ENCODE data around the gene NEMP1.
A peak's percentile ranks its signal among the peaks of the same experiment; 100 is the strongest.
"Not testable (repeated sequence)": the region's sequence is repeated elsewhere in the genome, so short reads cannot be mapped to it uniquely, and the experiment has no call there.

NEMP1 gene

DNA sequence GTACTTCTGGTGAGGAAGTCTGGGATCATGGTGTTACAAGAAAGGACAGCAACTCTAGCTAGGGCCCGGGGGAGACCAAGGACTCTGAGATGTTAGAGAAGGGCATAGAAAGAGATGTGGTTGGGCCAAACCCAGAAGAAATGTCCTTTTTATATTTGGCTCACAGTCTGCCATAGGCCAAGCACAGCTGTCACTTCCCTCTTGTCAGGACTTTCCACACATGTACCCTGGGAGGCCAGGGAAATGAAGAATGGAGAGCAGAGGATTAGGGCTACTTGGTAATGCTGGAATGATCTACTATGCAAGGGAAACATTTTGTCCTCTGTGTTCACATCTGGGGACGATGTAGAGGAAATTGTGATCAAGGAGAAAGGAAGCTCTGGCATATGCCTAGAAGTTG is 37.8 kb downstream of the NEMP1 start:
- in situ Hi-C loops (cut with MboI; ENCODE audit: low pct_unique_long_range_greater_than_20kb, low sequenced_read_pairs) = no loop called here
- no peak for DNase-seq

- in situ Hi-C loops (cut with MboI; ENCODE audit: low pct_unique_long_range_greater_than_20kb, low sequenced_read_pairs) = no loop called here
- DNase-seq = no peak
Measured at GRCh38 chr12:57040211-57040610, 38.4 kb downstream of the NEMP1 start.

DNA sequence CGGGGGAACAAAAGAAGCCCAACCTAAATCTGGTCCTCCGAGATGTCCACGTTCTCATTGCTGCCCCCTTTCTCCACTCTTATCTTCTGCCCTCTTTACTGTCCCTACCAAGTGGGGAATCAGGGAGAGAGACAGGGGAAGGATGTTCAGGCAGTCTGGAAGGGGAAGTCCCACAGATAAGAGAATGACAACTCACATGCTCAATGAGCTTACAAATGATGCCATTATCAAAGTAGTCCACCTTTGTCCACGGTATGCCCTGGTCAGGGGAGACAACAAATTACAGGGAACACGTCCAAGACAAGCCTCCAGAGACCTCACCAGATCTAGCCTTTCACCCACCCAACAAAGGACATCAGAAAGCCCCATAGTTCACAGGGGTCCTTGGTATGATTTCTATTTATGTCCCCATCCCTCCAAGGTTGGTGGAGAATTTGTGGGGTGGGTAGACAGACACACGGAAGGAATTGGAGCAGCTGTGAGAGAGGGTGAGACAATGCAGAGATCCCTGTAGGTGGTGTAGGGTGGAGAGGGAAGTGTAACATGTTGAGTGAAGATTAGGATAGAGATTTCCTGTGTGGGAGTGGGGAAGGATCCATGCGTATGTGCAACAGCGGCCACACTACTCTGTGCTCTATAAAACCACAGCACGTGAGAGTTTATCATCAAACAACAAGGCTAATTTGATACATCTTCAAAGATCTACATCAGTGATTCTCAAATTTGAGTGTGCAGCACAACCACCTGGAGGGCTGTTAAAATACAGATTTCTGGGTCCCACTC is 39.4 kb downstream of the NEMP1 start:
- DNase-seq = no peak
- in situ Hi-C loops (cut with MboI; ENCODE audit: low pct_unique_long_range_greater_than_20kb, low sequenced_read_pairs) = no loop called here

DNA sequence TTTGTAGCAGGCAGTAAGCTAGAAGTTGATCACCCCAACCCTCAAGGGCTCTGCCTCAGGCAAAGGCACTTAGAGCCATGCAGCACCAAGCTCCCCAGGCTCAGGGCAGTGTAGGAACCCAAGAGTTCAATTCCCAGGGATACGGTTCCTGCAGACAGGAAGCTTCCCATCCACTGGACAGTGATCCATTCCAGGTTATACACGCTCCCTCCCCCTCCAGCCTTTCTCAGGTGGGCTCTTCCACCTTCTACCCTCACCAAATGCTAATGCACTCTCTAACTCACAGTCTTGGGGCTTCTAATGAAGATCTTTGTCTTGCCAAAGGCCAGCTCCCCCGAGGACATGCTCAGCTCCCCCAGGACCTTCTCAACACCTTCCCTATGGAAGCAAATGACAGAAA is 41.3 kb downstream of the NEMP1 start:
- DNase-seq = no peak
- in situ Hi-C loops (cut with MboI; ENCODE audit: low pct_unique_long_range_greater_than_20kb, low sequenced_read_pairs) = no loop called here

DNA sequence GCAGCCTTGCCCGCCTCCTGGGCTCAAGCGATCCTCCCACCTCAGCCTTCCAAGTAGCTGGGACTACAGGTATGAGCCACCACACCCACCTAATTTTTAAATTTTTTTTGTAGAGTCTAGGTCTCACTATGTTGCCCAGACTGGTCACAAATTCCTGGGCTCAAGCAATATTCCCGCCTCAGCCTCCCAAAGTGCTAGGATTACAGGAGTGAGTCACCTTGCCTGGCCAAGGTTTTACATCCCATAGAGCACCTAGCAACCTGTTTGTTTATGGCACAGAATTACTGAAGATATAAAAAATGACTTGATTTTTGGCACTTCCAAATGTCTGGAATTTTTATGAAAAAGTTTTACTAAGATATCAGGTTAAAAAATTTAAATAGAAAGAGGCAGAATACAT is 45.2 kb downstream of the NEMP1 start:
- DNase-seq = no peak
- in situ Hi-C loops (cut with MboI; ENCODE audit: low pct_unique_long_range_greater_than_20kb, low sequenced_read_pairs) = no loop called here

DNA sequence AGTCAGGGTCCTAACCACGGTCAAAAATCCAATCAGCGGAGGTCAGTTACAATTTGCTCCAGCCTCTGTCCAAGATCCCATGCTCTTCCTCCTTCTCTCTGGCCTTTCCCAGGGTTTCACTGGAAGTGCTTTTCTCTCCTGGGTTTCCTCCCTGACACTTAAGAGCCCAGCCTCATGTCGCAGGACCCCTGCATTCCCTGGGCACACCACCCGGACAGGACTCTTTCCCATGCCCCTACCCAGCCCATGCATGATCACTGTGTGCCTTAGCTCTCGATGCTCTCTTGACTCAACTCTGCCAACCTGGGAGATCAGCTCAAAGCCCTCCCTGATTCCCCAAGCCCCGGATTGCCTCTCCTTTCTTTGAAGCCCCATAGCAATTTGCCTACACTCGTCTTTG is 46.8 kb downstream of the NEMP1 start:
- in situ Hi-C loops (cut with MboI; ENCODE audit: low pct_unique_long_range_greater_than_20kb, low sequenced_read_pairs) = no loop called here
- DNase-seq = no peak

- in situ Hi-C loops (cut with MboI; ENCODE audit: low pct_unique_long_range_greater_than_20kb, low sequenced_read_pairs) = no loop called here
- DNase-seq = peak; percentile 75
Measured at GRCh38 chr12:57031138-57031725, 47.4 kb downstream of the NEMP1 start.

DNA sequence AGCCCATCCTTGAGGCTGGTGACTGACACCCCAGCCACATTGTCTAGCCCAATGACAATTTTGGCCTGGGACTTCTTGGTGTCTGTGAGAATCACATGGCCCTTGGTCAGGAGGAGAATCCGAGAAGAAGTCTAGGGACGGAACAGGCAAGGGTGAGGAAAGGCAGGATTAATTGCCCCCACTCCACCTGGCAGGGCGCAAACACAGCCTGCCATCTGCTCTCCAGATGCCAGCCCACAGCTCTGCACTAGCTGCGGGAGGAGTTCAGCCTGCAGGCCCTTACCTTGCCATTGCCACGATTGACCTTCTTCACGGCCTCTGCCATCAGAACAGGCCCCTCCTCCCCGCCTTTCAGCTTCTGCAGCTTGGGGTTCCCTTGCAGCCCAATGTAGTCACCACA is 49.1 kb downstream of the NEMP1 start:
- in situ Hi-C loops (cut with MboI; ENCODE audit: low pct_unique_long_range_greater_than_20kb, low sequenced_read_pairs) = no loop called here

GRCh38 chr12:57027805-57028153 is 50.8 kb downstream of the NEMP1 start:
- in situ Hi-C loops (cut with MboI; ENCODE audit: low pct_unique_long_range_greater_than_20kb, low sequenced_read_pairs) = no loop called here
- no peak for DNase-seq

More for the DNA sequence above, 49.1 kb downstream of the NEMP1 start:
- DNase-seq = no peak

DNA sequence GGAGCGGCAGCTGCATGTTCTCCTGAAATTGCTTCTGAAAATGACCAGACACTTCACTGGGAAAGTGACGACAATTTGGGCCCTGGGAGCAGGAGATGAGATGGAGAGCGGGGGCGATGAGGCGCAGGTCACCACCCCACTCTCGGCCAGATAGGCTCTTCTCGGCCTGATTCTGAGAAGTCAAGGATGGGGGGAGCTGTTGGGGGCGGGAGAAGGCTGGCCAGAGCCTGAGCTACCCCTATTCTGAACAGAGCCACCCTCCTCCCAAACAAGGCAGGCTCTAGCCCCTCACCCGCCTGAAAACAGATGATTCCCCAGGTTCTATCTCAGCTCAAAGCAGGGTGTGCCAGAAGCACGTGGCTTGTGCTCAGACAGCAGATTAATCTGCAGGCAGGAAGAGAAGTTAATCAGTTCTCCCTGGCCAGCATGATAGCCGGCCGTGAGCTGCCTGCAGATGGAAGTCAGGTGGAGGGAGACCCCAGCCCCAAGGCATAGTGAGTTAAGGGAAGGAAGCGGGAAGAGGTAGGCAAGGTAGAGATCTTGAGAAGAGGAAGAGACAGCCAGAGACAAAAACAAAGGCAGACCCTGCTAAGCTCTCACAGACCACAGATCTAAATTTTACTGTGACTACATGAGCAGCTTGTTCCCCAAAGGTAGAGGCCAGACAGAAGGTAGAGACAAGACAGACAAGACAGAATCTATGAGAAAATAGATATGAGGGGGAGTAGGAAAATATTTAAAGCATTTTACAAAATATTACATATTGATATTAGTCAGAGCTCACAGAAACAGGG is 51.4 kb downstream of the NEMP1 start:
- in situ Hi-C loops (cut with MboI; ENCODE audit: low pct_unique_long_range_greater_than_20kb, low sequenced_read_pairs) = no loop called here

GRCh38 chr12:57025196-57025595 is 53.4 kb downstream of the NEMP1 start:
- DNase-seq = no peak
- in situ Hi-C loops (cut with MboI; ENCODE audit: low pct_unique_long_range_greater_than_20kb, low sequenced_read_pairs) = no loop called here

More for the DNA sequence above, 51.4 kb downstream of the NEMP1 start:
- DNase-seq = peak; percentile 35

DNA sequence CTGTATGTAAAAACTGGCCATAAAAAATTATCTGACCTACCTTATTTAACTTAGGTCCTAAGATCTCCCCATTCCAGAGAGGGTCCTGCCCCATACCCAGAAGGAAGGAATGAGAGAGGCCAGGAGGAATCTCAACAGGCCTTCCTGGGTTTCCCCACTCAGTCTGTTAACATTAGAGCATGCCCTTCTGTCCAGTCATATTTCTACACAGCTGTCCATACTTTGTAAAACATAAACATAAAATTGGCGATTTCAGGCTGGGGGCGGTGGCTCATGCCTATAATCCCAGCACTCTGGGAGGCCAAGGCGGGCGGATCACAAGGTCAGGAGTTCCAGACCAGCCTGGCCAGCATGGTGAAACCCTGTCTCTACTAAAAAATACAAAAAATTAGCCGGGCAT is 56.3 kb downstream of the NEMP1 start:
- DNase-seq; in situ Hi-C loops (cut with MboI; ENCODE audit: low pct_unique_long_range_greater_than_20kb, low sequenced_read_pairs): not testable (repeated sequence)

GRCh38 chr12:57019983-57020719 is 58.4 kb downstream of the NEMP1 start:
- DNase-seq = no peak
- in situ Hi-C loops (cut with MboI; ENCODE audit: low pct_unique_long_range_greater_than_20kb, low sequenced_read_pairs) = loop anchor here (10.0 kb wide), 1 partner anchor 85 kb away; no protein-coding TSS in a partner anchor

DNA sequence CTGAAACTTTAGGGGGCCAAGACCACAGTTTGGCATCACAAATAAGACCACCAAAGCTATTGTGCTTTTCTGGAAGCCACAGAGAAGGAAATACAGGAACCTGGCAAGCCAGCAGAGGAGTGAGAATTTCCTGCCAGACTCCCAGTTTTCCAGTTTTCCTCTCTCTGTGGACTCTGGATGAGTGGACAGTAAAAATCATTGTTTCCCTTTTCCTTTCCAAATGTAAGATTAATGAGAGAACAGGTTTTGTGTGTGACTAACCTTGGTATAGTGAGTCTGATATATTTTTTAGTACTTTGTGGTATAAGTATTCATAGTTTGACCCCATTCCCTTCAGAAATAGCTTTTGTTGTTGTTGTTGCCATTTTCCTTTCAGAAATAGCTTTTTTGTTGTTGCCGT is 59.7 kb downstream of the NEMP1 start:
- no peak for DNase-seq
- in situ Hi-C loops (cut with MboI; ENCODE audit: low pct_unique_long_range_greater_than_20kb, low sequenced_read_pairs) = loop anchor here (10.0 kb wide), 1 partner anchor 86 kb away; no protein-coding TSS in a partner anchor

DNA sequence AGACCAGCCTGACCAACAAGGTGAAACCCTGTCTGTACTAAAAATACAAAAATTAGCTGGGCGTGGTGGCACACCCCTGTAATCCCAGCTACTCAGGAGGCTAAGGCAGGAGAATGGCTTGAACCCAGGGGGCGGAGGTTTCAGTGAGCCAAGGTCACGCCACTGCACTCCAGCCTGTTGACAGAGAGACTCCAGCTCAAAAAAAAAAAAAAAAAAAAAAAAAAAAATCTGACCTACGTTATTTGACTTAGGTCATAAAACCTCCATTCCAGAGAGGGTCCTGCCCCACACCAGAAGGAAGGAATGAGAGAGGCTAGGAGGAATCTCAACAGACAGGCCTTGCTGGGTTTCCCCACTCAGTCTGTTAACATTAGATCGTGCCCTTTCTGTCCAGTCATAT is 60.2 kb downstream of the NEMP1 start:
- not testable (repeated sequence) for DNase-seq
- in situ Hi-C loops (cut with MboI; ENCODE audit: low pct_unique_long_range_greater_than_20kb, low sequenced_read_pairs) = loop anchor here (10.0 kb wide), 1 partner anchor 86 kb away; no protein-coding TSS in a partner anchor

GRCh38 chr12:57016348-57016747 is 62.2 kb downstream of the NEMP1 start, which contains the start of gene TAC3:
TAC3 (minus strand) TSS chr12:57016529; CDS start chr12:57015797, 732 bp downstream.
- in situ Hi-C loops (cut with MboI; ENCODE audit: low pct_unique_long_range_greater_than_20kb, low sequenced_read_pairs) = loop anchor here (10.0 kb wide), 1 partner anchor 88 kb away; no protein-coding TSS in a partner anchor
- DNase-seq = no peak

GRCh38 chr12:57012600-57013465 is 65.8 kb downstream of the NEMP1 start:
- DNase-seq = no peak
- in situ Hi-C loops (cut with MboI; ENCODE audit: low pct_unique_long_range_greater_than_20kb, low sequenced_read_pairs) = loop anchor here (10.0 kb wide), 1 partner anchor 92 kb away; no protein-coding TSS in a partner anchor
